ENCODE measurements around the gene ELAVL3. TPM values are rescaled to one million over a fixed set of nuclear protein-coding genes. Genes with fewer than 3 reads are reported as not detected.

The ELAVL3 gene
- total RNA-seq, 4 donors from 2014 or later = not detected

DNA sequence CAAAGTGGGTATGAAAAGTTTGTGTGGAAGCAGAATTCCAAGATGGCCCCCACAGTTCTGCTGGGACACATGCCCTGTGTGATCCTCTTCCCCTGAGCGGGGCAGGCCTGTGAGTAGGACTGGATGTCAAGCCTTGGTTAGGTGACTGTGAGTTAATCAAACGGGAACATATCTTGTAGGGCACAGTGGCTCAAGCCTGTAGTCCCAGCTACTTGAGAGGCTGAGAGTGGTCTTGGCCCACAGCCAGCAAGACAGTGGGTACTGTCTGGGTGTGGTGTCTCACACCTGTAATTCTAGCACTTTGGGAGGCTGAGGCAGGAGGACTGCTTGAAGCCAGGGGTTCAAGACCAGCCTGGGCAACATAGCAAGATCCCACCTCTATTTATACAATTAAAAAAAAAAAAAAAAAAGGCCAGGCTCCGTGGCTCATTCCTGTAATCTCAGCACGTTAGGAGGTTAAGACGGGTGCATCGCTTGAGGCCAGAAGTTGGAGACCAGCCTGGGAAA is 18.4 kb upstream of the ELAVL3 start:
- TF ChIP-seq EP300 (IDR thresholded peaks at IDR 0.05) (no peak), POLR2A (IDR thresholded peaks at IDR 0.05) (no peak), CTCF (IDR thresholded peaks at IDR 0.05) (no peak)
- no peak overlapping the region for H3K27ac ChIP-seq
- 92 to 97% methylated on average over 6 of the region's 6 CpGs for WGBS, 2 donors
- H3K9me3 ChIP-seq = no peaks in the 10 kb centered on the region
- H3K4me1 ChIP-seq = no peaks in the 10 kb centered on the region
- no peaks in the 10 kb centered on the region for H3K27me3 ChIP-seq
- H3K4me3 ChIP-seq = no peak overlapping the region
- no peak for DNase-seq (ENCODE audit: low spot score in 2 of 2)
- H3K36me3 ChIP-seq = peaks cover 0 to 79% (median 0%) of the 10 kb centered on the region in 3 donors

GRCh38 chr19:11496391-11497163 is 15.7 kb upstream of the ELAVL3 start:
- no peak overlapping the region for H3K4me3 ChIP-seq
- TF ChIP-seq POLR2A (IDR thresholded peaks at IDR 0.05) (no peak), CTCF (IDR thresholded peaks at IDR 0.05) (peak; percentile 37 to 50 (median 43))
- no peak overlapping the region for H3K27ac ChIP-seq
- H3K4me1 ChIP-seq = no peaks in the 10 kb centered on the region
- H3K9me3 ChIP-seq = no peaks in the 10 kb centered on the region
- H3K36me3 ChIP-seq = peaks cover 0 to 91% (median 0%) of the 10 kb centered on the region in 3 donors
- 64 to 67% methylated on average over 17 of the region's 17 CpGs for WGBS, 2 donors
- DNase-seq (ENCODE audit: low spot score in 2 of 2) = peak; percentile 31 to 57
- no peaks in the 10 kb centered on the region for H3K27me3 ChIP-seq

DNA sequence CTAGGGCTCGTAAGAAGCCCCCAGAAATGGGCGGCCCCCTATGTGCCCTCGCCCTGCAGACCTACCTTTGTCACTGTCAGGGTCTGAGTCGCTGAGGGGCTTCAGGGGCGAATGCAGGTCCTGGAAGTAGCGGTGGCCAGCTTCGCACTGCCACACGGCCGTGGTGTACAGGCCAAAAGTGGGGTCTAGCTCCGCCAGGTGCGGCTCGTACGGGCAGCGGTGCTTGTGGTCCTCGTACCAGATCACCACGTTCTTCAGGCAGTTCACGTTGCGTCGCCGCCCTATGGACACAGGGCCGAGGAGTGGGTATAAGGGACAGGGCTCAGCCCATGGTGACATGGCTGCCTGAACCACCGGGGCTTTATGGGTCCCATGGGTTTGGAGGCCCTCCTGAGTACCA is 15.0 kb upstream of the ELAVL3 start:
- H3K9me3 ChIP-seq = no peaks in the 10 kb centered on the region

GRCh38 chr19:11495481-11495880 is 14.6 kb upstream of the ELAVL3 start:
- Histone ChIP-seq H3K9me3 (no peaks in the 10 kb centered on the region), H3K4me1 (no peaks in the 10 kb centered on the region)

More for the DNA sequence above, 15.0 kb upstream of the ELAVL3 start:
- Histone ChIP-seq H3K27ac (no peak overlapping the region), H3K4me1 (no peaks in the 10 kb centered on the region), H3K27me3 (no peaks in the 10 kb centered on the region), H3K4me3 (no peak overlapping the region), H3K36me3 (peaks cover 0 to 91% (median 0%) of the 10 kb centered on the region in 3 donors)
- DNase-seq (ENCODE audit: low spot score in 2 of 2) = no peak
- TF ChIP-seq POLR2A (IDR thresholded peaks at IDR 0.05) (no peak), EP300 (IDR thresholded peaks at IDR 0.05) (no peak), CTCF (IDR thresholded peaks at IDR 0.05) (no peak)
- 93 to 94% methylated on average over 20 to 22 of the region's 22 CpGs for WGBS, 2 donors

More at GRCh38 chr19:11495481-11495880, 14.6 kb upstream of the ELAVL3 start:
- TF ChIP-seq CTCF (IDR thresholded peaks at IDR 0.05) (no peak), EP300 (IDR thresholded peaks at IDR 0.05) (no peak), POLR2A (IDR thresholded peaks at IDR 0.05) (no peak)
- peaks cover 0 to 91% (median 0%) of the 10 kb centered on the region in 3 donors for H3K36me3 ChIP-seq
- H3K27me3 ChIP-seq = no peaks in the 10 kb centered on the region
- WGBS, 2 donors = 87 to 88% methylated on average over 9 to 10 of the region's 10 CpGs
- DNase-seq (ENCODE audit: low spot score in 2 of 2) = no peak
- no peak overlapping the region for H3K4me3 ChIP-seq
- no peak overlapping the region for H3K27ac ChIP-seq

All from tibial nerve (tissue), 4 donors.